ENCODE measurements around the gene MS4A10.

GRCh38 chr11:60775420-60775961, 9.6 kb upstream of the MS4A10 start:
- TF ChIP-seq USF2 (CRISPR knock-in tag; IDR thresholded peaks at IDR 0.05) (no peak), RNF2 (IDR thresholded peaks at IDR 0.05) (no peak), ZEB2 (IDR thresholded peaks at IDR 0.05) (no peak), CTCF (IDR thresholded peaks at IDR 0.05 in 2 of 3, conservative IDR thresholded peaks at IDR 0.05 in 1 of 3; ENCODE audit: insufficient read depth in 2 of 3, low read depth in 1 of 3, low read length in 3 of 3) (peak; percentile 87 to 94 (median 90)), TCF7L2 (IDR thresholded peaks at IDR 0.05; ENCODE audit: low read depth, low read length) (no peak), CHD2 (IDR thresholded peaks at IDR 0.05; ENCODE audit: low read depth, low read length) (no peak), NFYB (IDR thresholded peaks at IDR 0.05; ENCODE audit: extremely low read depth, insufficient read length) (no peak), TAF15 (IDR thresholded peaks at IDR 0.05; ENCODE audit: low read depth, low read length) (no peak), POLR2H (tag; IDR thresholded peaks at IDR 0.05; ENCODE audit: low read depth) (no peak), NFIC (IDR thresholded peaks at IDR 0.05) (no peak)
